IMR-90 (cell line): ENCODE results near the gene UBL7. TPM values are rescaled to one million over a fixed set of nuclear protein-coding genes. Genes with fewer than 3 reads are reported as not detected.
A peak's percentile ranks its signal among the peaks of the same experiment; 100 is the strongest.

Source experiments
- ATAC-seq: fragments of 200-7000 bp; cut with Tn5 transposase; 2 replicates; pipeline ENCODE4 v1.9.1; 2020; ENCODE audit warnings: low read depth, mild to moderate bottlenecking, moderate library complexity
- BruUV-seq: library from RNA; stranded (reverse); fragments of 400-500 nt; replicated peaks from 2 replicates; lab custom pipeline; 2021; lab: Mats Ljungman, UMichigan
- CTCF ChIA-PET: fragments of 300-600 bp; formaldehyde crosslinking; extraction: SDS; loops from one replicate; lab custom pipeline; 2021; ENCODE audit warnings: antibody characterized with exemption; lab: Yijun Ruan, JAX
- POLR2A ChIA-PET: fragments of 300-600 bp; sonication (Branson Sonifier 250); formaldehyde crosslinking; loops from one replicate; lab custom pipeline; 2022; ENCODE audit warnings: antibody characterized with exemption; ENCODE audit not compliant: unreplicated experiment; lab: Charles Lee
- DNase-seq: peaks from one replicate; pipeline ENCODE4 v3.0.0; 2013
- H2AFZ ChIP-seq: replicated peaks from 2 replicates; pipeline ENCODE3; 2013; ENCODE audit warnings: low read length, mild to moderate bottlenecking; ENCODE audit not compliant: poor library complexity
- H2AK5ac ChIP-seq: 2 replicates; pipeline ENCODE4 v1.6.1; 2013; ENCODE audit warnings: low read depth, low read length, inconsistent platforms
- H2AK9ac ChIP-seq: replicated peaks from 2 replicates; pipeline ENCODE3; 2013; ENCODE audit warnings: mild to moderate bottlenecking, low read depth, low read length, moderate library complexity; ENCODE audit not compliant: poor library complexity
- H2BK120ac ChIP-seq: 2 replicates; pipeline ENCODE4 v1.6.1; 2013; ENCODE audit warnings: low read depth, low read length, inconsistent platforms
- H2BK15ac ChIP-seq: 3 replicates; pipeline ENCODE4 v1.6.1; 2013; ENCODE audit warnings: low read depth, low read length, inconsistent platforms
- H2BK20ac ChIP-seq: 2 replicates; pipeline ENCODE4 v1.6.1; 2013; ENCODE audit warnings: low read depth, mild to moderate bottlenecking, inconsistent platforms, low read length, moderate library complexity
- H2BK5ac ChIP-seq: 2 replicates; pipeline ENCODE4 v1.6.1; 2013; ENCODE audit warnings: mild to moderate bottlenecking, low read depth, low read length, inconsistent platforms; ENCODE audit not compliant: poor library complexity, severe bottlenecking
- H3K14ac ChIP-seq: replicated peaks from 2 replicates; pipeline ENCODE4 v1.6.1; 2013; ENCODE audit warnings: low read depth, low read length, inconsistent platforms
- H3K18ac ChIP-seq: 2 replicates; pipeline ENCODE4 v1.6.1; 2013; ENCODE audit warnings: low read depth, low read length, control low read depth
- H3K23ac ChIP-seq: 2 replicates; pipeline ENCODE4 v1.6.1; 2013; ENCODE audit warnings: low read depth, low read length, inconsistent platforms
- H3K27ac ChIP-seq: 2 replicates; pipeline ENCODE4 v1.5.1; 2013; ENCODE audit warnings: mild to moderate bottlenecking, control low read depth, low read length; ENCODE audit not compliant: insufficient read depth
- H3K27me3 ChIP-seq: 2 replicates; pipeline ENCODE4 v1.6.1; 2013; ENCODE audit warnings: low read length; ENCODE audit not compliant: control insufficient read depth, insufficient read depth
- H3K36me3 ChIP-seq: 2 replicates; pipeline ENCODE4 v1.6.1; 2013; ENCODE audit warnings: low read length, mixed read lengths; ENCODE audit not compliant: control insufficient read depth, insufficient read depth
- H3K4ac ChIP-seq: 2 replicates; pipeline ENCODE4 v1.6.1; 2013; ENCODE audit warnings: low read depth, low read length, inconsistent platforms
- H3K4me1 ChIP-seq: 2 replicates; pipeline ENCODE4 v1.6.1; 2013; ENCODE audit warnings: low read length, mixed read lengths; ENCODE audit not compliant: control insufficient read depth, insufficient read depth
- H3K4me2 ChIP-seq: 2 replicates; pipeline ENCODE4 v1.6.1; 2013; ENCODE audit warnings: low read depth, mild to moderate bottlenecking, control low read depth, low read length, moderate library complexity
- H3K4me3 ChIP-seq: 2 replicates; pipeline ENCODE4 v1.5.1; 2013; ENCODE audit warnings: low read depth, mild to moderate bottlenecking, control low read depth, low read length, moderate library complexity; ENCODE audit not compliant: insufficient read depth
- H3K56ac ChIP-seq: 2 replicates; pipeline ENCODE4 v1.6.1; 2013; ENCODE audit warnings: low read length, inconsistent platforms; ENCODE audit not compliant: insufficient read depth; ENCODE audit errors: extremely low read depth
- H3K79me1 ChIP-seq, 2 experiments: 2 replicates each; pipeline ENCODE4 v1.6.1; 2013; ENCODE audit warnings: low read length in 2 of 2, inconsistent platforms in 1 of 2, low read depth in 1 of 2
- H3K9ac ChIP-seq: 2 replicates; pipeline ENCODE4 v1.6.1; 2013; ENCODE audit warnings: low read depth, low read length, control low read depth
- H3K9me1 ChIP-seq: 2 replicates; pipeline ENCODE4 v1.6.1; 2013; ENCODE audit warnings: low read length, inconsistent platforms; ENCODE audit not compliant: insufficient read depth
- H3K9me3 ChIP-seq: 2 replicates; pipeline ENCODE4 v1.6.1; 2013; ENCODE audit warnings: low read length; ENCODE audit not compliant: control insufficient read depth, insufficient read depth
- H4K20me1 ChIP-seq: 2 replicates; pipeline ENCODE4 v1.6.1; 2013; ENCODE audit warnings: low read length, inconsistent platforms; ENCODE audit not compliant: insufficient read depth
- H4K5ac ChIP-seq: 2 replicates; pipeline ENCODE4 v1.6.1; 2013; ENCODE audit warnings: mild to moderate bottlenecking, low read depth, low read length, control low read depth
- H4K8ac ChIP-seq, 2 experiments: 2 replicates each; pipeline ENCODE4 v1.6.1; 2013; ENCODE audit warnings: low read depth in 2 of 2, low read length in 2 of 2, control low read depth in 1 of 2, inconsistent platforms in 1 of 2
- H4K91ac ChIP-seq: 2 replicates; pipeline ENCODE4 v1.6.1; 2013; ENCODE audit warnings: low read depth, low read length, inconsistent platforms; ENCODE audit not compliant: insufficient read depth
- BHLHE40 ChIP-seq: fragments of 150-350 bp; IDR thresholded peaks from 2 replicates; pipeline ENCODE4 v1.6.1; 2016; ENCODE audit warnings: mild to moderate bottlenecking, low read depth, low read length
- CEBPB ChIP-seq: IDR thresholded peaks from 2 replicates; pipeline ENCODE4 v1.6.1; 2012; ENCODE audit warnings: low read depth, low read length, improper control_type of control experiment
- CHD1 ChIP-seq: IDR thresholded peaks from 2 replicates; pipeline ENCODE4 v1.6.1; 2012; ENCODE audit warnings: low read depth, low read length, improper control_type of control experiment
- MAZ ChIP-seq: IDR thresholded peaks from 2 replicates; pipeline ENCODE4 v1.6.1; 2012; ENCODE audit warnings: low read depth, mild to moderate bottlenecking, low read length, improper control_type of control experiment, moderate library complexity, borderline replicate concordance
- MXI1 ChIP-seq: IDR thresholded peaks from 2 replicates; pipeline ENCODE4 v1.6.1; 2012; ENCODE audit warnings: low read depth, mild to moderate bottlenecking, low read length, moderate library complexity, borderline replicate concordance
- RCOR1 ChIP-seq: IDR thresholded peaks from 2 replicates; pipeline ENCODE4 v1.6.1; 2012; ENCODE audit warnings: mild to moderate bottlenecking, low read length, improper control_type of control experiment; ENCODE audit not compliant: insufficient replicate concordance
- SMC3 ChIP-seq: fragments of 150-350 bp; IDR thresholded peaks from 2 replicates; pipeline ENCODE4 v1.6.1; 2016; ENCODE audit warnings: low read depth, mild to moderate bottlenecking, antibody characterized with exemption, low read length, moderate library complexity
- WGBS, 2 experiments: methylation state at CpG; one replicate each; pipeline versions ENCODE4 v1.1.5 to v1.1.7; 2013; ENCODE audit warnings: missing lambda C conversion rate in 2 of 2; ENCODE audit not compliant: insufficient read length in 1 of 2; ENCODE audit errors: extremely low coverage in 2 of 2; 5-methylcytosine and 5-hydroxymethylcytosine counted together
- dilution Hi-C: fragments of 300-500 bp; cut with HindIII; formaldehyde crosslinking; loops from one replicate; pipeline ENCODE4 v1.14.3; 2018; ENCODE audit warnings: low sequenced_read_pairs; ENCODE audit not compliant: unreplicated experiment
- in situ Hi-C: fragments of 300-500 bp; cut with MboI; formaldehyde crosslinking; loops from 3 replicates; pipeline ENCODE4 v1.14.3; 2019; ENCODE audit warnings: low sequenced_read_pairs, inconsistent platforms, mixed read lengths
- intact Hi-C: fragments of 100-400 bp; cut with micrococcal nuclease; formaldehyde crosslinking; loops from 2 replicates; pipeline ENCODE4 v1.10.0; 2022
- polyA plus RNA-seq, 3 experiments: library from polyadenylated mRNA; depleted of rRNA; stranded (reverse); fragments of >200 nt; gene quantifications; 2 replicates each; pipeline ENCODE4 v1.2.3, GENCODE V29; 2012; ENCODE audit warnings: low replicate concordance in 1 of 3
- total RNA-seq: library from RNA; depleted of rRNA; stranded (reverse); fragments of >200 nt; gene quantifications from 2 replicates; pipeline ENCODE4 v1.2.3, GENCODE V29; 2012

The UBL7 gene
- total and polyA plus RNA-seq, 2 of the 4 experiments (the other 2 are of a cell fraction): 68.1 to 78.4 TPM

GRCh38 chr15:74502301-74502700 is 41.3 kb upstream of the UBL7 start:
- Histone ChIP-seq H3K4me1 (peaks cover 6% of the 10 kb centered on the region; the same call in 1 of the 2 replicates), H3K27me3 (no peaks in the 10 kb centered on the region), H2BK5ac (no peak overlapping the region), H2BK120ac (no peak overlapping the region), H3K27ac (no peak overlapping the region), H3K9me1 (peaks cover 4% of the 10 kb centered on the region; the same call in 1 of the 2 replicates), H4K5ac (no peak overlapping the region), H2AFZ (no peak overlapping the region), H3K9ac (no peak overlapping the region), H3K56ac (no peak overlapping the region), H3K4me3 (no peak overlapping the region), H3K18ac (no peak overlapping the region), H3K9me3 (0 out of 2 replicates have a peak, but pooled peaks cover 2% of the 10 kb centered on the region), H4K8ac (no peak overlapping the region), H3K14ac (no peak overlapping the region), H3K23ac (no peak overlapping the region), H4K20me1 (0 out of 2 replicates have a peak, but pooled peaks cover 3% of the 10 kb centered on the region), H2AK5ac (peak overlapping the region; percentile 2; the same call in 1 of the 2 replicates), H2BK15ac (no peak overlapping the region), H4K91ac (no peak overlapping the region), H2AK9ac (no peak overlapping the region), H2BK20ac (no peak overlapping the region), H3K4me2 (no peak overlapping the region), H3K36me3 (no peaks in the 10 kb centered on the region), H3K4ac (no peak overlapping the region), H3K79me1 (no peaks in the 10 kb centered on the region)
- in situ Hi-C loops (no loop called here), intact Hi-C loops (no loop called here), dilution Hi-C loops (no loop called here)
- no TSS peak for BruUV-seq
- POLR2A ChIA-PET: no interaction called here
- ATAC-seq (no peak), DNase-seq (no peak)
- WGBS, 2 experiments: 95% methylated on average over 3 of the region's 3 CpGs; no CpG with 5 or more reads in 1 of the 2 experiments
- CTCF ChIA-PET: no interaction called here
- TF ChIP-seq MXI1 (no peak), MAZ (no peak), SMC3 (no peak), CEBPB (no peak), RCOR1 (no peak), CHD1 (no peak), BHLHE40 (no peak)
